Fibroblast of the aortic adventitia (primary cell): ENCODE measurements around the gene MAPK7. TPM values are rescaled to one million over a fixed set of nuclear protein-coding genes. Genes with fewer than 3 reads are reported as not detected.

Experiments used
- DNase-seq: peaks from one replicate; pipeline ENCODE4 v3.0.0-alpha.2; 2010; ENCODE audit warnings: low read depth
- H3K4me3 ChIP-seq: 2 replicates; pipeline ENCODE4 v1.5.1; 2011; ENCODE audit warnings: low read depth, mild to moderate bottlenecking, control low read depth, low read length, moderate library complexity
- total RNA-seq: library from RNA; depleted of rRNA; stranded (reverse); fragments of >200 nt; gene quantifications from 2 replicates; pipeline ENCODE4 v1.2.3, GENCODE V29; 2012; ENCODE audit warnings: low replicate concordance
- TF ChIP-seq, protein P1 (sequence below): IDR thresholded peaks from 2 replicates; pipeline ENCODE4 v1.5.1; 2011; ENCODE audit warnings: mild to moderate bottlenecking, low read length, control low read depth, inconsistent platforms; ENCODE audit not compliant: insufficient read depth

The MAPK7 gene
- total RNA-seq, 1 donor = 24.0 TPM

DNA sequence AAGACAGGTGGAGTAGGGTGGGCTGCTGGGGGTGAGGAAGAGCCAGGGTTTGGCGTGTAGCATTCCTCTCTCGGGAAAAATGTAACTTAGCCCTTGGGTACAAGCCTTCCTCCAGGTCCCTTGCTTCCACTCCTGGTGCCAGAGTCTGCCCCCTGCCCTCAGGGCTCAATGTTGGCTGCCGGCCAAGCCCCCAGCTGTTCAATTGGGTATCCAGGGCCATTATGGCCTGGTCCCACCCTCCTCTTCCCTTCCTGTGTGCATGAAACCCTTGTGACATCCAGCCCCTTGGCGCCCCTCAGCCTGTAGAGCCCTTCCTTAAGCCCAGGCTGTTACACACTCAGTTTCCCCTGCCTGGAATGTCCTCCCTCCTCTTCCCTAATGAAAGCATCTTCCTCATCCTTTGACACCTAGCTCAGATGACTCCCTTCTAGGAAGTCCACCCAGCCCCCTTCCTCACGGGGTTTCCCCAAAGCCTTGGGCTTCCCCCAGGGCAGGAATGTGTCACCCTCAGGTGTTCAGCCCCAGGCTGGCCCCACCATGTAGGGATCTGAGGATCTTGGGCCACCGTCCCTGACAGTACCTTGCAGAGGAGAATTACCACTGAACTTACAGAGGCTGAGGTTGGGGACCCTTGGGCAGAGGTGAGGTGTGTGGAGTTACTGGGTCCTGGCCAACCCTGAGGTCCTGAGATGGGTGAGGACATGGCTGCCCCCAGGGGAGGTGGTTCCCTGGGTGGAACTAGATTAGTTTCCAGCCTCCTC lies 45.7 kb upstream of the MAPK7 start:
- no peak for DNase-seq
- TF ChIP-seq, protein P1, sequence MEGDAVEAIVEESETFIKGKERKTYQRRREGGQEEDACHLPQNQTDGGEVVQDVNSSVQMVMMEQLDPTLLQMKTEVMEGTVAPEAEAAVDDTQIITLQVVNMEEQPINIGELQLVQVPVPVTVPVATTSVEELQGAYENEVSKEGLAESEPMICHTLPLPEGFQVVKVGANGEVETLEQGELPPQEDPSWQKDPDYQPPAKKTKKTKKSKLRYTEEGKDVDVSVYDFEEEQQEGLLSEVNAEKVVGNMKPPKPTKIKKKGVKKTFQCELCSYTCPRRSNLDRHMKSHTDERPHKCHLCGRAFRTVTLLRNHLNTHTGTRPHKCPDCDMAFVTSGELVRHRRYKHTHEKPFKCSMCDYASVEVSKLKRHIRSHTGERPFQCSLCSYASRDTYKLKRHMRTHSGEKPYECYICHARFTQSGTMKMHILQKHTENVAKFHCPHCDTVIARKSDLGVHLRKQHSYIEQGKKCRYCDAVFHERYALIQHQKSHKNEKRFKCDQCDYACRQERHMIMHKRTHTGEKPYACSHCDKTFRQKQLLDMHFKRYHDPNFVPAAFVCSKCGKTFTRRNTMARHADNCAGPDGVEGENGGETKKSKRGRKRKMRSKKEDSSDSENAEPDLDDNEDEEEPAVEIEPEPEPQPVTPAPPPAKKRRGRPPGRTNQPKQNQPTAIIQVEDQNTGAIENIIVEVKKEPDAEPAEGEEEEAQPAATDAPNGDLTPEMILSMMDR = no peak
- H3K4me3 ChIP-seq = no peak overlapping the region

DNA sequence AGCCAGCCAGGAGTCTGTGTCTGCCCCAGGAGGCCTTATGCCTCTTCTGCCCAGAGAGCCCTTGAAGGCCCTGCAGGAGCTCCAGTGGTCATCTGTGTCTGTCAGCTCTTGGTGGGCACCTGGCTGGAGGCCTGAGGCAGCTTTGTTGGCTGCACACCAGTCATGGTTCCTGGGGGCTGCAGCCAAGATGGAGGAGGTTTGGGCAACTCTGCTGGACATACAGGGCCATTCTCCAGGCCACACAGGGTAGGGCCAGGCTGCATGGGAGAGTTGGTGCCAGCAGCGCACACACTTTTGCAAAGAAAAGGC lies 45.2 kb upstream of the MAPK7 start:
- no peak for DNase-seq
- H3K4me3 ChIP-seq = no peak overlapping the region
- TF ChIP-seq, protein P1 = no peak

DNA sequence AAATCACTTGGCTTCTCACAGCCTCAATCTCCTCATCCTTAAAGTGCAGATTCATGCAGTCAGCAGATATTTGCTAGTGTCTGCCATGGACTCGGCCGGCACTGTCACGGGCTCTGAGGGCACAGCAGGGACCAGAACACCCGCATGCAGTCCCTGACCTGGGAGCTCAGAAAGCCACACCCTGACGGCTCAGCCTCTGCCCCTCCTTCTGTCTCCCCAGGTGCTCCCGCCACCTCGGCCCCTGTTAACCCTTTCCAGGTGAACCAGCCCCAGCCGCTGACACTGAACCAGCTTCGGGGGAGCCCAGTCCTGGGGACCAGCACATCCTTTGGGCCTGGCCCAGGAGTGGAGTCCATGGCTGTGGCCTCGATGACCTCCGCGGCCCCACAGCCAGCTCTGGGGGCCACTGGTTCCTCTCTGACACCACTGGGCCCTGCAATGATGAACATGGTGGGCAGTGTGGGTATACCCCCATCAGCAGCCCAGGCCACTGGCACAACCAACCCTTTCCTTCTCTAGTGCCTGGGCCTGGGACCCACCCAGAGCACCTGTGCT lies 44.5 kb upstream of the MAPK7 start:
- DNase-seq = no peak
- TF ChIP-seq, protein P1 = no peak
- no peak overlapping the region for H3K4me3 ChIP-seq

DNA sequence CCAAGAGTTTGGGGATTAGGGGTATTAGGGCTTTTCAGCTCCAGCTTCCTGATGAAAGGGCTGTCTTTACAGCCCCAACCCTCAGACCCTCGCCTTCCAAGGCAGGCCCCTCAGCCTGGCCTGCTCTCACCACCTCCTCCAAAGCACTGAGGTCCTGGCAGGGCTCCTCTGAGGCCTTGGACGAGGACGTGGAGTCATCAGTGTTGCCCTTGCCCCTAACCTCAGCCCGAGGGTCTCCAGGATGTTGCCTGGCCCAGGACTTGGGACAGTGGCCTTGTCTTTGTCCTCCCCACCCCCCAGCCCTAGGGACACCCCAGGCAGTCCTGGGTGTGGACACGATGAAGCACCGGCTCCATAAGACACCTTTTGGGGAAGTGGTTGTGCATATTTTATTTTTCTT lies 44.0 kb upstream of the MAPK7 start:
- no peak overlapping the region for H3K4me3 ChIP-seq
- TF ChIP-seq, protein P1 = no peak
- DNase-seq = no peak

DNA sequence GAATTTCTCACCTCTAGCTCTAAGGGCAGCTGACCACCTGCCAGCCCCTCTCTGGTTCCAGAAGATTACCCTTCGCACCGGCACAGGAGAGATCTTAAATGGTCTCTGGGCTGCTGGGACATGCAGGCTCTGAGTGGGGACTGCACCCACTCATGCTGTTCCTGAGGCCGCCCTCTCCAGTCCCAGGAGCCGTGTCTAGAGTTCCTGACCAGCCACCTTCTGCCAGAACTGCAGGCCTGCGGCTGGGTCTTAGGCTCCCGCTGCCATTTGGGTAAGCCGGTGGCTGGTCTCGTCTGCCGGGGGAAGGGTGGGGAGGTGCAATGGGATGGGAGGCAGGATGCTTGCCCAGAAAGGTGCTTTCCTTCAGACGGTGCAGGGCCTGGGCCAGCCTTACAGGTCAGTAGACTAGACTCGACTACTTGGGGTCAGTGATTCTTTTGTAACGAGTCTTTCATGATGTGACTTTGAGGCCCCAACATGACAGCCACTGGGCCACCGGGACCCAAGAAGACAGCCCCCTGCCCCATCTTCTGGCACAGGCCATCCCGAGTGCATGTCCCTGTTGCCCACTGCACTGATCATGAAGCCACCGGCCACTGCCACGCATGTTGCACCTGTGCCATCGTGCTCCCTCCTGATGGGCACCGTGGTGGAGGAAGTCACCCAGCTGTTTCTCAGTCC lies 42.2 kb upstream of the MAPK7 start:
- DNase-seq = no peak
- TF ChIP-seq, protein P1 = no peak
- no peak overlapping the region for H3K4me3 ChIP-seq

DNA sequence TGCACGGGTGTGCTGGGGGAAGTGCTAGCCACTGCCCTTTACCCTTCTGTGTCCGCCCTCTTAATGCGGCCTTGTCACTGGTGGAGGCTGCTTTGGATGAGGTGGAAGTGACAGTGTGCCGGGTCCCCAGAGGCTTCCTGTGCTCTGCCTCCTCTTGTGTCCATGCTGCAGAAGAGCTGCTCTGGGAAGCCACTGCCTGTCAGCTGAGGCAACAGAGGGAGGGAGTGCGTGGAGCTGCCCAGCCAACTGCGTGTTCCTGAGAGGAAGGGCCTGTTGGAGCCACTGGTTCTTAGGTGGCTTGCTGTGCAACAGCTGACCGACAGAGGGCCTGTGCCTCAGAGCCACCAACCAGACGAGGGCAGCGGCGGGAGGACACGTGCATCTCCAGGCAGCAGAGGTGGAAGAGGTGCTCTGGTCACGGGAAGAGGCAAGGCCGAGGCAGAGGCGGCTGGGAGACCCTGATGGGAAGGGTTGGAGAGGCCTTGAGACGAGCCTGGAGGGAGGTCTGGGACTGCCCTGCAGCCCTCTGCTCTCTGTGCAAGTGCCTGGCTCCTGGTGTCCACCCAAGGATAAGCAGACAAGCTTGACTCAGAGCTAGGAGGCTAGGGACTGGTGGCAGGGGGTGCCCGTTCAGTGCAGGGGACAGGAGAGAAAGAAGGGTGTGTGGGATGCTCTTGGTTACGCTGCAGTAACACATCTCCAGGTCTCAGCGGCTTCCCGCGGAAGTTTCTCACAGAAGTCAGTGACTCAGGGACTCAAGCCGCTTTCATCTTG lies 41.2 kb upstream of the MAPK7 start:
- no peak overlapping the region for H3K4me3 ChIP-seq
- DNase-seq = no peak
- TF ChIP-seq, protein P1 = no peak
